Panc1 (cell line): ENCODE data around the gene ABL1. TPM values are rescaled to one million over a fixed set of nuclear protein-coding genes. Genes with fewer than 3 reads are reported as not detected.

Source experiments
- ATAC-seq: fragments of 200-7000 bp; cut with Tn5 transposase; 2 replicates; pipeline ENCODE4 v1.9.1; 2020; ENCODE audit warnings: mild to moderate bottlenecking, moderate library complexity
- BruUV-seq: library from RNA; stranded (reverse); fragments of 400-500 nt; replicated peaks from 2 replicates; lab custom pipeline; 2021; lab: Mats Ljungman, UMichigan
- CTCF ChIA-PET: fragments of 300-600 bp; sonication (Branson Sonifier 250); formaldehyde crosslinking; loops from one replicate; lab custom pipeline; 2022; ENCODE audit warnings: antibody characterized with exemption; lab: Charles Lee
- POLR2A ChIA-PET: fragments of 300-600 bp; sonication (Branson Sonifier 250); formaldehyde crosslinking; loops from one replicate; lab custom pipeline; 2022; ENCODE audit warnings: antibody characterized with exemption; lab: Charles Lee
- DNase-seq: peaks from one replicate; pipeline ENCODE4 v3.0.0-alpha.2; 2010; ENCODE audit warnings: low read depth, low spot score
- H3K27ac ChIP-seq: 2 replicates; pipeline ENCODE4 v1.5.1; 2011; ENCODE audit warnings: mild to moderate bottlenecking, low read length, inconsistent platforms
- H3K27me3 ChIP-seq: fragments of 200-500 bp; sonication (Bioruptor generic); 2 replicates; pipeline ENCODE4 v1.6.0; 2014; ENCODE audit warnings: low read length, inconsistent platforms; ENCODE audit not compliant: control insufficient read depth, insufficient read depth
- H3K36me3 ChIP-seq: fragments of 200-500 bp; sonication (Bioruptor generic); 2 replicates; pipeline ENCODE4 v1.5.1; 2014; ENCODE audit warnings: inconsistent platforms, mild to moderate bottlenecking, low read length, moderate library complexity; ENCODE audit not compliant: control insufficient read depth, insufficient read depth
- H3K4me1 ChIP-seq: 2 replicates; pipeline ENCODE4 v1.5.1; 2011; ENCODE audit warnings: inconsistent platforms, mild to moderate bottlenecking, low read length, moderate library complexity; ENCODE audit not compliant: control insufficient read depth, insufficient read depth
- H3K4me3 ChIP-seq, 2 experiments: 2 replicates each; pipeline ENCODE4 v1.5.1; 2011 to 2012; ENCODE audit warnings: low read depth in 2 of 2, low read length in 2 of 2, mild to moderate bottlenecking in 2 of 2, inconsistent platforms in 1 of 2, moderate library complexity in 1 of 2
- H3K9me3 ChIP-seq: fragments of 200-500 bp; sonication (Bioruptor generic); 2 replicates; pipeline ENCODE4 v1.5.1; 2014; ENCODE audit warnings: low read depth, mild to moderate bottlenecking, inconsistent platforms, low read length, moderate library complexity; ENCODE audit not compliant: control insufficient read depth, insufficient read depth
- CTCF ChIP-seq: fragments of 450-650 bp; IDR thresholded peaks from 2 replicates; pipeline ENCODE4 v1.5.1; 2017; ENCODE audit warnings: mild to moderate bottlenecking
- POLR2AphosphoS5 ChIP-seq: IDR thresholded peaks from 2 replicates; pipeline ENCODE4 v1.6.1; 2012; ENCODE audit warnings: mild to moderate bottlenecking, low read depth, low read length, moderate library complexity
- SIN3A ChIP-seq: IDR thresholded peaks from 2 replicates; pipeline ENCODE4 v1.6.1; 2012; ENCODE audit warnings: low read depth, mild to moderate bottlenecking, low read length, moderate library complexity, borderline replicate concordance; ENCODE audit not compliant: insufficient read depth
- TCF7L2 ChIP-seq: IDR thresholded peaks from 2 replicates; pipeline ENCODE4 v1.6.1; 2011; ENCODE audit warnings: mild to moderate bottlenecking, low read depth, low read length, inconsistent platforms
- in situ Hi-C: cut with HindIII; loops from 2 replicates; pipeline ENCODE4 v1.10.0; 2016; ENCODE audit warnings: low sequenced_read_pairs, low pct_unique_long_range_greater_than_20kb
- intact Hi-C: fragments of 100-400 bp; cut with micrococcal nuclease; formaldehyde crosslinking; loops from one replicate; pipeline ENCODE4 v1.10.0; 2022; ENCODE audit not compliant: unreplicated experiment
- total RNA-seq: library from RNA; stranded (reverse); gene quantifications from one replicate; pipeline ENCODE4 v1.2.1, GENCODE V29; 2021; ENCODE audit not compliant: unreplicated experiment
- TF ChIP-seq, protein P1 (sequence below), 2 experiments: IDR thresholded peaks; 2 replicates each; pipeline ENCODE4 v1.6.1; 2011 to 2012; ENCODE audit warnings: low read depth in 2 of 2, control low read depth in 1 of 2, low read length in 1 of 2, mild to moderate bottlenecking in 1 of 2, moderate library complexity in 1 of 2; ENCODE audit not compliant: insufficient read depth in 1 of 2

Gene ABL1
- total RNA-seq, 1 experiment from 2014 or later: 48.4 TPM

GRCh38 chr9:130897105-130897751 is 62.2 kb downstream of the ABL1 start:
- H3K27me3 ChIP-seq: no peaks in the 10 kb centered on the region
- in situ Hi-C loops (no loop called here), intact Hi-C loops (loop anchor here (10.0 kb wide), 1 partner anchor 48 kb away; no protein-coding TSS in a partner anchor)
- no peaks in the 10 kb centered on the region for H3K9me3 ChIP-seq
- no peaks in the 10 kb centered on the region for H3K4me1 ChIP-seq
- H3K36me3 ChIP-seq: no peaks in the 10 kb centered on the region
- DNase-seq (no peak), ATAC-seq (no peak)
- TF ChIP-seq TCF7L2 (no peak), POLR2AphosphoS5 (no peak), CTCF (no peak), SIN3A (no peak)
- TF ChIP-seq, protein P1, sequence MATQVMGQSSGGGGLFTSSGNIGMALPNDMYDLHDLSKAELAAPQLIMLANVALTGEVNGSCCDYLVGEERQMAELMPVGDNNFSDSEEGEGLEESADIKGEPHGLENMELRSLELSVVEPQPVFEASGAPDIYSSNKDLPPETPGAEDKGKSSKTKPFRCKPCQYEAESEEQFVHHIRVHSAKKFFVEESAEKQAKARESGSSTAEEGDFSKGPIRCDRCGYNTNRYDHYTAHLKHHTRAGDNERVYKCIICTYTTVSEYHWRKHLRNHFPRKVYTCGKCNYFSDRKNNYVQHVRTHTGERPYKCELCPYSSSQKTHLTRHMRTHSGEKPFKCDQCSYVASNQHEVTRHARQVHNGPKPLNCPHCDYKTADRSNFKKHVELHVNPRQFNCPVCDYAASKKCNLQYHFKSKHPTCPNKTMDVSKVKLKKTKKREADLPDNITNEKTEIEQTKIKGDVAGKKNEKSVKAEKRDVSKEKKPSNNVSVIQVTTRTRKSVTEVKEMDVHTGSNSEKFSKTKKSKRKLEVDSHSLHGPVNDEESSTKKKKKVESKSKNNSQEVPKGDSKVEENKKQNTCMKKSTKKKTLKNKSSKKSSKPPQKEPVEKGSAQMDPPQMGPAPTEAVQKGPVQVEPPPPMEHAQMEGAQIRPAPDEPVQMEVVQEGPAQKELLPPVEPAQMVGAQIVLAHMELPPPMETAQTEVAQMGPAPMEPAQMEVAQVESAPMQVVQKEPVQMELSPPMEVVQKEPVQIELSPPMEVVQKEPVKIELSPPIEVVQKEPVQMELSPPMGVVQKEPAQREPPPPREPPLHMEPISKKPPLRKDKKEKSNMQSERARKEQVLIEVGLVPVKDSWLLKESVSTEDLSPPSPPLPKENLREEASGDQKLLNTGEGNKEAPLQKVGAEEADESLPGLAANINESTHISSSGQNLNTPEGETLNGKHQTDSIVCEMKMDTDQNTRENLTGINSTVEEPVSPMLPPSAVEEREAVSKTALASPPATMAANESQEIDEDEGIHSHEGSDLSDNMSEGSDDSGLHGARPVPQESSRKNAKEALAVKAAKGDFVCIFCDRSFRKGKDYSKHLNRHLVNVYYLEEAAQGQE (IDR thresholded peaks at IDR 0.05; ENCODE audit: insufficient read depth in 1 of 2, low read depth in 2 of 2, low read length in 1 of 2): no peak
- ChIA-PET POLR2A (no interaction called here), CTCF (no interaction called here)
- H3K27ac ChIP-seq: no peak overlapping the region
- BruUV-seq: no TSS peak
- no peak overlapping the region for H3K4me3 ChIP-seq

DNA sequence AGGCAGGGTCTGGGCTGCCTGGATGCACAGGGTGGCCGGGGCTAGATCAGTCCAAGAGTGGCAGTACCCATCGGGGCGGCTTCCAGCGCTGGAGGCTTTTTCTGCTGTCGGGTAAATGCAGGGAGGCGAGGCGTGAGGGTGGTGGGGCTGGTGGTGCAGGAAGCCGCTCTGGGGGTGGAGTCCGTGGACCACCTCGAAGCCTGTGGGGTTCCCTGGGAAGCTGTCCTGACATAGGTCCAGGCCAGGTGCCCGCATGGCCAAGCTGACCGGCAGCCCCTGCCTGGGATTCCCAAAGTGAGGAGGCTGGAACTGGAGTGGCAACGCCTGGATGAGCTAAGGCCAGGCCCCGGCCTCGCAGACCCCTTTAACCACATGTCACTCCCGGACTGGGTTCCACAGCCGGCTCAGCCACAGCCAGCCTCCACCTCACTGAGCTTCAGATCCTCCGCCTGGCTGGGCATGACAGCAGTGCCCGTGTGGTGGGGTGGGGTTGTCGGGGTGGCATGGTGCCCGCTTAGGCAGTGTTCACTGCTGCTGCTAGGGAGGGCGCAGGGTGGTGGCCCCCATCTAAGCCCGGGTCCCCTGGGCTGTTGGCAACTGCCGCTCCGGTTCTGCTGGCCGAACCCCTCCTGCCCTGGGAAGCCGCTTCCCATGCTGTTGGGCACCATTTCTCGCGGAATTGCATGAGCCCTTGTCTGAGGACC is 62.9 kb downstream of the ABL1 start:
- TF ChIP-seq TCF7L2: no peak
- TF ChIP-seq SIN3A: no peak
- TF ChIP-seq, protein P1 (IDR thresholded peaks at IDR 0.05; ENCODE audit: insufficient read depth in 1 of 2, low read depth in 2 of 2, low read length in 1 of 2): no peak
- no peak for TF ChIP-seq CTCF
- no peak for TF ChIP-seq POLR2AphosphoS5

More for the DNA sequence above, 62.9 kb downstream of the ABL1 start:
- Histone ChIP-seq H3K4me3 (no peak overlapping the region), H3K9me3 (no peaks in the 10 kb centered on the region), H3K27ac (no peak overlapping the region), H3K27me3 (no peaks in the 10 kb centered on the region), H3K36me3 (no peaks in the 10 kb centered on the region), H3K4me1 (no peaks in the 10 kb centered on the region)
- intact Hi-C loops (loop anchor here (10.0 kb wide), 1 partner anchor 47 kb away; no protein-coding TSS in a partner anchor), in situ Hi-C loops (no loop called here)
- DNase-seq (no peak), ATAC-seq (no peak)
- CTCF ChIA-PET: interaction anchor here (0.6 kb wide), 1 partner anchor 42 kb away, joined by 5 read pairs; no protein-coding TSS in a partner anchor
- no TSS peak for BruUV-seq
- POLR2A ChIA-PET: no interaction called here
